HEK293 (cell line): Measurements from ENCODE around the gene CEP104.

Experiments
- CTCF ChIP-seq: fragments of 450-650 bp; formaldehyde crosslinking; IDR thresholded peaks from 2 replicates; pipeline ENCODE4 v1.5.1; 2016; ENCODE audit warnings: missing biosample characterization, missing genetic modification characterization
- GLI4 ChIP-seq: fragments of 450-650 bp; formaldehyde crosslinking; IDR thresholded peaks from 2 replicates; pipeline ENCODE4 v1.5.1; 2016; ENCODE audit warnings: missing biosample characterization, missing genetic modification characterization
- SP7 ChIP-seq: fragments of 450-650 bp; formaldehyde crosslinking; IDR thresholded peaks from 2 replicates; pipeline ENCODE4 v1.5.1; 2016; ENCODE audit warnings: missing biosample characterization, missing genetic modification characterization
- YY1 ChIP-seq: fragments of 450-650 bp; formaldehyde crosslinking; IDR thresholded peaks from 2 replicates; pipeline ENCODE4 v1.5.1; 2018; ENCODE audit warnings: missing biosample characterization, missing genetic modification characterization
- ZNF175 ChIP-seq: fragments of 450-650 bp; formaldehyde crosslinking; IDR thresholded peaks from 2 replicates; pipeline ENCODE4 v1.5.1; 2016; ENCODE audit warnings: missing biosample characterization, missing genetic modification characterization
- ZNF558 ChIP-seq: fragments of 450-650 bp; formaldehyde crosslinking; IDR thresholded peaks from 2 replicates; pipeline ENCODE4 v1.5.1; 2016; ENCODE audit warnings: missing biosample characterization, missing genetic modification characterization
- TF ChIP-seq, protein P1 (sequence below): fragments of 450-650 bp; formaldehyde crosslinking; IDR thresholded peaks from 2 replicates; pipeline ENCODE4 v1.5.1; 2016; ENCODE audit warnings: missing biosample characterization, missing genetic modification characterization, low read depth
- TF ChIP-seq, protein P2 (sequence below): fragments of 450-650 bp; formaldehyde crosslinking; IDR thresholded peaks from 2 replicates; pipeline ENCODE4 v1.5.1; 2016; ENCODE audit warnings: missing biosample characterization, missing genetic modification characterization

DNA sequence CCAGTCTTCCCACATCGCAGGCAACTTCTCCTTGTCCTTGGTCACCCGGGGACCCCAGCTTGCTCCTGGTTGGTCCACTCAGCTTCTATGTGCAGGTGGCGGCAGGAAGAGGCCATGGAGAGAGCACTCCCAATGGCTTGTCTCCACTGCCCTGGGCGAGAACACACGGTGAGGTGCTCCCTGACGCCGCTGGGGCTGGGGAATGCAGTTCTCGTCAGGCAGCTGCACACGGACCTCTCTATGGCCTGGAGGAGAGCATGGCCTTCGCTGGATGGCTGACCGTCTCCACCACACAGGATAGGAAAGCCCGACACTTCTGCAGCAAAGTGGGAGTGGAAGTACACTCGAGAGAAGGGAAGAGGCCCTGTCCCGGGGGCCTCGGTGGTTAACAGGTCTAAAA is 31.3 kb upstream of the CEP104 start:
- TF ChIP-seq ZNF175 (no peak), YY1 (tag by site-specific recombination) (no peak), ZNF558 (tag by site-specific recombination) (no peak), GLI4 (tag by site-specific recombination) (no peak), CTCF (no peak), SP7 (tag by site-specific recombination) (no peak)
- TF ChIP-seq, protein P1, sequence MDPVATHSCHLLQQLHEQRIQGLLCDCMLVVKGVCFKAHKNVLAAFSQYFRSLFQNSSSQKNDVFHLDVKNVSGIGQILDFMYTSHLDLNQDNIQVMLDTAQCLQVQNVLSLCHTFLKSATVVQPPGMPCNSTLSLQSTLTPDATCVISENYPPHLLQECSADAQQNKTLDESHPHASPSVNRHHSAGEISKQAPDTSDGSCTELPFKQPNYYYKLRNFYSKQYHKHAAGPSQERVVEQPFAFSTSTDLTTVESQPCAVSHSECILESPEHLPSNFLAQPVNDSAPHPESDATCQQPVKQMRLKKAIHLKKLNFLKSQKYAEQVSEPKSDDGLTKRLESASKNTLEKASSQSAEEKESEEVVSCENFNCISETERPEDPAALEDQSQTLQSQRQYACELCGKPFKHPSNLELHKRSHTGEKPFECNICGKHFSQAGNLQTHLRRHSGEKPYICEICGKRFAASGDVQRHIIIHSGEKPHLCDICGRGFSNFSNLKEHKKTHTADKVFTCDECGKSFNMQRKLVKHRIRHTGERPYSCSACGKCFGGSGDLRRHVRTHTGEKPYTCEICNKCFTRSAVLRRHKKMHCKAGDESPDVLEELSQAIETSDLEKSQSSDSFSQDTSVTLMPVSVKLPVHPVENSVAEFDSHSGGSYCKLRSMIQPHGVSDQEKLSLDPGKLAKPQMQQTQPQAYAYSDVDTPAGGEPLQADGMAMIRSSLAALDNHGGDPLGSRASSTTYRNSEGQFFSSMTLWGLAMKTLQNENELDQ, result no peak
- TF ChIP-seq, protein P2, sequence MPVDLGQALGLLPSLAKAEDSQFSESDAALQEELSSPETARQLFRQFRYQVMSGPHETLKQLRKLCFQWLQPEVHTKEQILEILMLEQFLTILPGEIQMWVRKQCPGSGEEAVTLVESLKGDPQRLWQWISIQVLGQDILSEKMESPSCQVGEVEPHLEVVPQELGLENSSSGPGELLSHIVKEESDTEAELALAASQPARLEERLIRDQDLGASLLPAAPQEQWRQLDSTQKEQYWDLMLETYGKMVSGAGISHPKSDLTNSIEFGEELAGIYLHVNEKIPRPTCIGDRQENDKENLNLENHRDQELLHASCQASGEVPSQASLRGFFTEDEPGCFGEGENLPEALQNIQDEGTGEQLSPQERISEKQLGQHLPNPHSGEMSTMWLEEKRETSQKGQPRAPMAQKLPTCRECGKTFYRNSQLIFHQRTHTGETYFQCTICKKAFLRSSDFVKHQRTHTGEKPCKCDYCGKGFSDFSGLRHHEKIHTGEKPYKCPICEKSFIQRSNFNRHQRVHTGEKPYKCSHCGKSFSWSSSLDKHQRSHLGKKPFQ (tag by site-specific recombination), result no peak
